GM13977 (cell line): ENCODE measurements around the gene NCOA4.

ENCODE experiments used
- DNase-seq: peaks from one replicate; pipeline ENCODE4 v3.0.0; 2012; ENCODE audit warnings: low spot score
- in situ Hi-C: fragments of 300-500 bp; cut with MboI; formaldehyde crosslinking; loops from one replicate; pipeline ENCODE4 v1.12.0; 2022; ENCODE audit warnings: low sequenced_read_pairs, low pct_unique_long_range_greater_than_20kb, mixed read lengths, inconsistent platforms; ENCODE audit not compliant: unreplicated experiment
- TF ChIP-seq, protein P1 (sequence below): IDR thresholded peaks from 2 replicates; pipeline ENCODE4 v1.5.1; 2012; ENCODE audit warnings: mild to moderate bottlenecking, control low read depth; ENCODE audit not compliant: insufficient read depth; ENCODE audit errors: extremely low read depth, missing control alignments

Gene NCOA4

DNA sequence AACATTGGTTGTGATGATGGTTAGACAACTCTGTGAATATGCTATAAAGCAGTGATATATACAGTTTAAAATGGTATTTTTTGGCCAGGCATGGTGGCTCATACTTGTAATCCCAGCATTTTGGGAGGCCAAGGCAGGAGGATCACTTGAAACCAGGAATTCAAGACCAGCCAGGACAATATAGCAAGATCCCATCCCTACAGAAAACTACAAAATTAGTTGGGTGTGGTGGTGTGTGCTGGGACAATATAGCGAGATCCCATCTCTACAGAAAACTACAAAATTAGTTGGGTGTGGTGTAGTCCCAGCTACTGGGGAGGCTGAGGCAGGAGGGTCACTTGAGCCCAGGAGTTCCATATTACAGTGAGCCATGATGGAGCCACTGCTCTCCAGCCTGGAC is 43.1 kb upstream of the NCOA4 start:
- TF ChIP-seq, protein P1, sequence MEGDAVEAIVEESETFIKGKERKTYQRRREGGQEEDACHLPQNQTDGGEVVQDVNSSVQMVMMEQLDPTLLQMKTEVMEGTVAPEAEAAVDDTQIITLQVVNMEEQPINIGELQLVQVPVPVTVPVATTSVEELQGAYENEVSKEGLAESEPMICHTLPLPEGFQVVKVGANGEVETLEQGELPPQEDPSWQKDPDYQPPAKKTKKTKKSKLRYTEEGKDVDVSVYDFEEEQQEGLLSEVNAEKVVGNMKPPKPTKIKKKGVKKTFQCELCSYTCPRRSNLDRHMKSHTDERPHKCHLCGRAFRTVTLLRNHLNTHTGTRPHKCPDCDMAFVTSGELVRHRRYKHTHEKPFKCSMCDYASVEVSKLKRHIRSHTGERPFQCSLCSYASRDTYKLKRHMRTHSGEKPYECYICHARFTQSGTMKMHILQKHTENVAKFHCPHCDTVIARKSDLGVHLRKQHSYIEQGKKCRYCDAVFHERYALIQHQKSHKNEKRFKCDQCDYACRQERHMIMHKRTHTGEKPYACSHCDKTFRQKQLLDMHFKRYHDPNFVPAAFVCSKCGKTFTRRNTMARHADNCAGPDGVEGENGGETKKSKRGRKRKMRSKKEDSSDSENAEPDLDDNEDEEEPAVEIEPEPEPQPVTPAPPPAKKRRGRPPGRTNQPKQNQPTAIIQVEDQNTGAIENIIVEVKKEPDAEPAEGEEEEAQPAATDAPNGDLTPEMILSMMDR = no peak
- DNase-seq = no peak
- in situ Hi-C loops = no loop called here

GRCh38 chr10:46070749-46071148 is 40.3 kb upstream of the NCOA4 start:
- in situ Hi-C loops = no loop called here
- no peak for DNase-seq
- TF ChIP-seq, protein P1 = no peak

DNA sequence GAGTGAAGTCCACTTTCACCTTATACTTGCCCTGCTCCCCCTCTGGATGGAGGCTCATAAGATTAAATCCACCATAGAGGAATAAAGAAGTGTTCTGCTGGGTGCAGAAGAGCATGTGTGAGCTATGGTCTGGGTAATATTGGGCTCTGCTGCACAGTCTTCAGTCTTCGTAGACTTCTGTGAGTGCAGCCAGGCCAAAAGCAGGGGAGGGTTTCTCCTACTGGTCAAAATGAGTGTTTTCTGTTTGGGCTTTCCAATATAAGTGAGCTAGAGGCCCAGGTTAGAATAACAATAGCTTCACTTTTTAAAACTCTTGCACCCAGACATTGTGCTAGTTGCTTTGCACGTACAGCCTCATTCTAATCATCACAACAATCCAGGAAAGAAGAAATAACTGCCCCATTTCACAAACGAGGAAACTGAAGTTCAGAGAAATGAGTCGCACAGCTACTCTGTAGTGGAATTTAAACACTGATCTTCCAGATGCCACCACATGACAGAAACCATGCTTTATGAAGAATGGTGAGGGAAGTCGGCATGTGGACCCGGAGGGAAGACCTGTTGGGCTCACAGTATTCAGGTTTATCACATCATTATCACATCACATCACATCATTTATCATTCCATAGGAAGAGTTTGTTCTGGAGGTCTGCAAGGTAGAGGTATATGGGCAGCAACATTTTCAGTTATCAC is 39.5 kb upstream of the NCOA4 start:
- TF ChIP-seq, protein P1 = no peak
- in situ Hi-C loops = no loop called here
- DNase-seq = no peak

- TF ChIP-seq, protein P1 = no peak
- in situ Hi-C loops = no loop called here
- DNase-seq = no peak
Observed at GRCh38 chr10:46068905-46069304, 38.5 kb upstream of the NCOA4 start.

DNA sequence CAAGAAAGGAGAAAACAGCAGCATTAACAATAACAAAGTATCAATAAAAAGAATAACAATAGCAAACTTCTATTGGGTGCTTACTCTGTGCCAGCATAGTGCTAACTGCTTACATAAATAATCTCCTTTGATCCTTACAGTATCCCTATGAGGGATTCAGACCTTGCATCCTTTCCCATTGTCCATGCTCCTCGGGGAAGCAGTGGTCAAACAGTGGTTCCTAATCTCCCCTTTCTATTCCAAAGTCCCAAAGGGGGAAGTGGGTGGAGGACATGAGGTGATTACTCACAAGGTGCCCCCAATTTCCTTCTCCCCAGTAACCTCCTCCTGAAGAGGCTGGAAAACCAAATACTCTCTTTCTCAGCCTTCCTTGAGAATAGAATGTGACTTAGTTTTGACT is 37.7 kb upstream of the NCOA4 start:
- in situ Hi-C loops = no loop called here
- TF ChIP-seq, protein P1 = no peak

GRCh38 chr10:46064269-46064817 is 33.9 kb upstream of the NCOA4 start:
- in situ Hi-C loops = no loop called here
- TF ChIP-seq, protein P1 = no peak
- DNase-seq = no peak

More for the DNA sequence above, 37.7 kb upstream of the NCOA4 start:
- no peak for DNase-seq
